Hippocampal formation (tissue), 2 donors: Measurements from ENCODE around the gene KLHL40.
A peak's percentile ranks its signal among the peaks of the same experiment; 100 is the strongest.
"Not testable (repeated sequence)": the region's sequence is repeated elsewhere in the genome, so short reads cannot be mapped to it uniquely, and the experiment has no call there.

ENCODE experiments used
- DNase-seq, 2 donors: peaks; one replicate each; lab custom pipeline; 2025; lab: John Stamatoyannopoulos, UW

The KLHL40 gene

GRCh38 chr3:42704136-42704841 lies 19.0 kb downstream of the KLHL40 start:
- no peak for DNase-seq

DNA sequence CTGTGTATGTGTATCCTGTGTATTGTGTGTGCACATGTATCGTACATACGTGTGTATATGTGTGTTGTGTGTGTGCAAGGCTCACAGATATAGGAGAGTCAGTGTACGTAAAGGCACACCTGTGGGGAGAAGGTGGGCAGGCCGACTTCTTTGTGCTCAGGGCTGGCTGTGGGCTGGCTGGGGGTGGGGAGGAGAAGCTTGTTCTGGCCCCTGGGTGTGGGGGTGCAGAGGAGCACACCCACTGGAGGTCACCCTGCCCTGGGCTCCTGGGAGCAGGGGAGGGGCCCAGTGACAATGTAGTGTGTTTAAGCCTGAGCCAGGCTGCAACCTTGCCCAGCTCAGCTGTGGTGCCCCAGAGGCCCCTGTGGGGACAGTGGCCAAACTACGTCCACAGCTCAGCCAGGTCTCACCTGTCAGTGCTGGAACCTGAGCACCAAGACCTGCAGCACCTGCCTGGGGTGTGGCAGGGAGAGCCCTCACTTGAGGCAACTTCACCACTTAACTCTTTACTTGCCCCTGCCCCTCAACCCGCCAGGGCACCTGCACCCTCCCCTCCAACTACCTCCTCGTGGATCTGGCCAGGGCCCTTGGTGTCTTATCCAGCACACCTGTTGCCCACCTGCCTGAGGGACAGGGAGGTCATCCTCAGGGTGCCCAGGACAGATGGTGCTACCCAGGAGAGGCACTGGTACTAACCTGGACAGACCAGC lies 19.9 kb downstream of the KLHL40 start:
- no peak for DNase-seq

DNA sequence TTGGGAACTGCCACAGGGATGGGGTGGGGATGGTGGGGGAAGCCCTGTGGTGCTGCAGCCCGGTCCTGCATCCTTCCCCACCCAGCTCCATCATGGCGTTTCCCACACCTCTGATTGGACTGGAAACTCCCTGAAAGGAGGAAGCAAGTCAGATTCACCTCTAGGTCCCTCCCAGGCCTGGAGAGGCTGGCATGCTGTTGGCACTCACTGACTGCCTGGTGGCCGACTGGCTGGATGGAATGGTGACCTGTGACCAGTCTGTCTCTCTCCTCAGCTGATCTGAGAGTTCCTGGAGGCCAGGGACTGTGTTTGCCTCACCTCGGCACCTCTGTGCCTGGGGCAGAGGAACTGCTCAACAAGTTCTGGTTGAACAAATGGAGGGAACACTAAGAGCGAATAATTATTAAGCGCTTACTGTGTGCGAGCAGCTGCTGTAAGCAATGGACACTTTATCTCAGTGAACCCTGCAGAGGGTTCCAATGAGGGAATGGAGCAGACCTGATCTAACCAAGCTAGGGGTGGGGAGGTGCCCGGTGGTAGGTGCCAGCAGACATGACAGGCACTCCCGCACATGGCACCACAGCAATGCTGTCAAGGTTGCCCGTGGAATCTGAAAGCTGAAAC lies 20.7 kb downstream of the KLHL40 start:
- DNase-seq, result no peak

DNA sequence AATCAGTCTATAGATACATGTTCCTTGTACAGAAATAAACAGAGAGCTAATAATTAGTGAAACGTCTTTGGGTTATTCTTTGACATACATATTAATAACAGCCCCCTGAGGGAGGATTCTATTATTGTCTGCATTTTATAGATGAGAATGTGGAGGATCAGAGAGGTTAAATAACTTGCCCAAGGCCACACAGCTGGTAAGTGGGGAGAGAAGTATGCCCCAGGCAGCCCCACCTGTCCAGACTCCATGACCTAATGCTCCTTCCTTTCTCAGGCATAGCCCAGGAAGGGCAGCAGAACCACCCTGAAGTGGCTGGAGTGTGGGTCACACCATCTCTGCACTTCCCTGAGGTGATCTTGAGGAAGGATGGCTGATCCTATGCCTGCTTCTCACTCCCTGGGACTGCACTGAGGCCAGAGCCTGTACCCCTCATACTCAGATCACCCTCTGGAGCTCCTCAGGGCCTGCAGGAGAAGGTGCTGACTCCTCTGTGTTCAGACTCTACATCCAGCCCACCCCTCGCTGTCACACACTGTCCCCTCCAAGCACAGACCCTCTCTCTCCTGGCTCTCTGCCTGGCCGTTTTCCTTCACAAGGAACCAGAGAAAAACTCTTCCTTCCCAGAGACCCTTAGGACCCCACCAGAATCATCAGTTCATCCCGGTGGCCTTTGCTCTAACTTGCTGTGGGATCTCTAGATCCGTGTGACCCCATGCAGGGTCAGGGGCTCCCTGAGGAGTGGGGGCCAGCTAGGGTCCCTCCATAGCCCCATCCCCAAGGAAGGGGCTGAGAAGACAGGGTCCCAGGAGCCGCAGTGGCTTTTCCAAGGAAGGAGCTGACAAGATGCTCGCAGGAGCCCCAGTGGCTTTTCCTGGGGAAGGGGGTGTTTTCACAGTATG lies 21.6 kb downstream of the KLHL40 start:
- DNase-seq, result no peak

GRCh38 chr3:42707620-42708355 lies 22.5 kb downstream of the KLHL40 start:
- DNase-seq, result no peak

DNA sequence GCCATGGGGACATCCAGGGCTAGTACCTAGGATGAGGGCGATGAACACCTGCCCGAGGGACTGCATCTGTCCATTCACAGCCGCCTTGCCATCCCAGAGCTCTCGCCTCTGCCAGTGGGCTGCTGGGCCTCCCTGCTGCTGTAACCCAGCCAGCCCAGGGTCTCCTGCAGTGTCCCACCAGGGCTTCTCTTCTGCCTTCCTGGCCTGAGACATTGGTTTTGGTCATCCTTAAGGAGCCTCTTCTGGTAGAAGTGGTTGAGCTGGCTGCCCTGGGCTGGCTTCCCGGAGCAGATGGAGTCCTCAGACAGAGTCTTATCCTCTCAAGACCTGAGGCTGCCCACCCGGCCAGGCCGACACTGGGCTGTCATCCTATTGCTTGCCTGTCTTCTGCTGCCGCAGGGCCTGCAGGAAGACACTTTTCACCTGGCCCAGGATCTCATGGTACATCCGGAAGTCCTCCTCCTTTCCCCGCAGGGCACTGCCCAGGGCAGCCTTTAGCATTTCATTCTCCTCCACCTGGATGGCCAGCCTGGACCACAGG lies 23.3 kb downstream of the KLHL40 start:
- DNase-seq, result no peak

DNA sequence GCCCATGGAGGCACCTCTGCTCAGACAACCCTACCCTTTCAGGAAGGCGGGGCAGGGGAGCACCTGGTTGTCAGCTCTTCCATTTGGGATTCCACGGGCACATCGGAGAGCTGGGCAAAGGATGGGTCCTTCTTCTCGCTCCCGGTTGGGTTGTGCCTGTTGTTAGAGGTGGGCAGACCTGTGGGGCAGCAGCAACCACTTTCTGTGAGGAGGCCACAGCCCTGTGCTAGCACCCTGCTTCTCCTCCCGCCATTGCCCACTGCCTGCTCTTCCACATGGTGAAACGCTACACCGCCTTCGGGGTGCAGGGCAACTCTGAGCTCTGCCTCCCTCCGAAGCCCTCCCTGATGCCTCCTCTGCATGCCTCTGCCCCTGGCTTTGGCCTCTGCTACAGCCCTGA lies 24.3 kb downstream of the KLHL40 start:
- no peak for DNase-seq

DNA sequence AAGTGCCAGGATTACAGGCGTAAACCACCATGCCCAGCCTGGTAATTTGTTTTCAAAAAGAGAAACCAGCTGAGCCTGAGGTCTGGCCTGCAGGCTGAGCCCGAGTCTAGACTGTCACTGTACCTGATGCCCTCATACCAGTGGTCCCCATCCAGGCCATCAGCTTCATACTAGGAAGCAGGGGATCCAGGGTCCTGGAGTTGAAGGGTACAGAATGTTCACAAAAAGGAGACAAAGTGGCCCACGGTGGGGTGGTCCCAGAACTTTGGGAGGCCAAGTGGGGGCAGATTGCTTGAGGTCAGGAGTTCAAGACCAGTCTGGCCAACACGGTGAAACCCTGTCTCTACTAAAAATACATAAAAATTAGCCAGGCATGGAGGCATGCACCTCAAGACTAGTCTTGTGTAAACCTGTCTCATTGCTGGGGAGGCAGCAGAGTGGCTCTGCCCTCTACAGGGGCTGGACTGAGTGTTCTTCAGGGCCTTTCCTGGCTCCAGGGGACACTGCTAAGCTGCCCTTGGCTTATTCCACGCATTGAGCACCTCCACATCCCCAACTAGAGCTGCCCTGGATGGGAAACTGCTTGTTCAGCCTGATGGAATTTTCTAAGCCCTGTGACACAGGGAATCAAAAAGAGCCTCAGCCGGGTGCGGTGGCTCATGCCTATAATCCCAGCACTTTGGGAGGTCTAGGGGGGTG lies 25.1 kb downstream of the KLHL40 start:
- DNase-seq, result no peak

GRCh38 chr3:42711491-42712343 lies 26.4 kb downstream of the KLHL40 start:
- DNase-seq, result no peak

GRCh38 chr3:42712344-42712648 lies 27.0 kb downstream of the KLHL40 start:
- no peak for DNase-seq

DNA sequence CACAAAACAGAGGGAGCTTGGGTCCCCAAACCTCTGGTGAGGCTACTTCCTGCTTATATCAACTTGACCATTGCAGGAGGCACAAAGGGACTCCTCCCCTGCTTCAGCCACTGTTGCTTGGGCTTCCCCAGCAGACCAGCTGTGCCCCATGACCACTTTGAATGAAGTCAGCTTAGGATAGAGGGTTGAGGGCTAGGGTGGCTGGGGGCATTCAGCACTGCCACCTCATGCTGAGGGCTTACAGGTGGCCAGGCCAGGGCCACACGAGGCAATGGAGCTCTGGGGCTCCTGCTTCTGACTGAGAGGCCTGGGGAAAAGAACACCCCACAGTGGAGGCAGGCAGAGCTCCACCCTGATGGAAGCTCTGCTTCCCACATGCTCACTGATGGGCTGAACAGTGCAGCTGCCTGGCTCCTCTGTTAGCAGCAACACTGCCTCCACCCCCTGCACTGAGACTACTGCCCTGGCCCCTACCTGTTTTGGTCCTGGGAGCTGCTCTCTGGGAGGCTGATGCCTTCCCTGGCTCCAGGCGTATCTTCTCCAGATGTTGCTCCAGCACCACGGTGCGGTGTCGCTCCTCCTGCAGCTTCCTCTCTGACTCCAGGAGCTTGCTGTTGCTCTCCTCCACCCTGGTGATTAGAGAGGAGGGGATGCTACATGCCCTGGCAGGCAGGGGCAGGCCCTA lies 27.5 kb downstream of the KLHL40 start:
- DNase-seq, result no peak

DNA sequence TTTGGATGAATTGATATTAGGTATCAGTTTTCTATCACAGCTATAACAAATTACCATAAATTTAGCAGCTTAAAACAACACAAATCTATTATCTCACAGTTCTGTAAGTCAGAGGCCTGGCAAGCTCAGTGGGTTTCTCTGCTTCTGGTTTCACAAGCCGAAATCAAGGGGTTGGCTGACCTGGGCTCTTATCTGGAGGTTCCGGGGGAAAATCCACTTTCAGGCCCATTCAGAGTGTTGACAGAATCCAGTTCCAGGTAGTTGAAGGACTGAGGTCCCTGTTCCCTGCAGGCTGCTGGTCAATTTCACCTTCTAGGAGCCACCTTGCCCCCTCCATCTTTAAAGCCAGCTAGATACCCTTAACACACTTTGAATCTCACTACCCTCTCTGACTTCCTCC lies 28.4 kb downstream of the KLHL40 start:
- no peak for DNase-seq

GRCh38 chr3:42714171-42714852 lies 29.0 kb downstream of the KLHL40 start:
- no peak for DNase-seq

DNA sequence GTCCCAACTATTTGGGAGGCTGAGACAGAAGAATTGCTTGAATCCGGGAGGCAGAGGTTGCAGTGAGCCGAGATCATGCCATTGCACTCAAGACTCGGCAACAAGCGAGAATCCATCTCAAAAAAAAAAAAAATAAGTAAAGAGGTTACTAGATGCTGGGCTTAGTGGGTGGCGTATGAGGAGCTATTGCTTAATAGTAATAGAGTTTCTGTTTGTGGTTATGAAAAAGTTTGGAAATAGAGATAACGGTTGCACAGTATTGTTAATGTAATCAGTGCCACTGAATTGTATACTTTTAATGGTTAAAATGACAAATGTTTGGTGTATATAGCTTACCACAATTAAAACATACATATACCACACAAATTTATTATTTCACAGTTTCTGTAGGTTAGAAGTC lies 32.0 kb downstream of the KLHL40 start:
- no peak for DNase-seq

- DNase-seq, result no peak
Observed at GRCh38 chr3:42718338-42718737, 33.0 kb downstream of the KLHL40 start.

- no peak for DNase-seq
Observed at GRCh38 chr3:42719002-42719401, 33.7 kb downstream of the KLHL40 start.

DNA sequence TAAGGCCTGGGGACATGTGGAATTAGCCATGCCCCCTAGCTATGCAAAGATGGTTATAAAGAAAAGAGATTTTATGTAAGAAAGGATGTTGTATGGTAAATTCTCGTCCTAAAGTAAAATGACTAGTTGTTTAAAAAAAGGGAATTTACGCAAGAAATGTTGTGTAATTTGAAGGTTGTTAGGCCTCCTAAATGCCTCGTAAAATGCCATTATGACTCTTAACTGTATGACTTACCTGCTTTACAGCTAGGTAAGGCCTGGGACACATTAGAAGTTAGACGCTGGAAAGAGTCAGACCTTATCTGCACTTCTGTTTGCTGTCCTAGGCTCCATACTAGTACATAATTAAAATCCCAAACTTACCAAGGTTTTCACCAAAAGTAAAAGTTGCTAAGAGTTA lies 34.8 kb downstream of the KLHL40 start:
- DNase-seq, result no peak

GRCh38 chr3:42721690-42722089 lies 36.4 kb downstream of the KLHL40 start:
- peak; percentile 62 to 68 for DNase-seq

DNA sequence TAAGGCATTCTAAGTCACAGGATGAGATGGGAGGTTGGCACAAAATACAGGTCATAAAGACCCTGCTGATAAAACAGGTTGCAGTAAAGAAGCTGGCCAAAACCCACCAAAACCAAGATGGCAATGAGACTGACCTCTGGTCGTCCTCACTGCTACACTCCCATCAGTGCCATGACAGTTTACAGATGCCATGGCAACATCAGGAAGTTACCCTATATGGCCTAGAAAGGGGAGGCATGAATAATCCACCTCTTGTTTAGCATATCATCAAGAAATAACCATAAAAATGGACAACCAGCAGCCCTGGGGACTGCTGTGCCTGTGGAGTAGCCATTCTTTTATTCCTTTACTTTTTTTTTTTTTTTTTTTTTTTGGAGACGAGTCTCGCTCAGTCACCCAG lies 37.1 kb downstream of the KLHL40 start:
- not testable (repeated sequence) for DNase-seq
